HG02763 (cell line): ENCODE results near the gene MGLL.

Experiments
- ATAC-seq: cut with Tn5 transposase; IDR thresholded peaks from one replicate; pipeline ENCODE4 v1.9.1; 2021; ENCODE audit warnings: mild to moderate bottlenecking, moderate library complexity; ENCODE audit not compliant: unreplicated experiment

The MGLL gene

GRCh38 chr3:127760361-127760760 is 62.0 kb downstream of the MGLL start:
- ATAC-seq: no peak

- no peak for ATAC-seq
Measured at GRCh38 chr3:127759826-127760225, 62.5 kb downstream of the MGLL start.

GRCh38 chr3:127758013-127758412 is 64.3 kb downstream of the MGLL start:
- no peak for ATAC-seq

- ATAC-seq: no peak
Measured at GRCh38 chr3:127755305-127755681, 67.0 kb downstream of the MGLL start.

- no peak for ATAC-seq
Measured at GRCh38 chr3:127754411-127755304, 67.7 kb downstream of the MGLL start.

- no peak for ATAC-seq
Measured at GRCh38 chr3:127753898-127754410, 68.4 kb downstream of the MGLL start.

DNA sequence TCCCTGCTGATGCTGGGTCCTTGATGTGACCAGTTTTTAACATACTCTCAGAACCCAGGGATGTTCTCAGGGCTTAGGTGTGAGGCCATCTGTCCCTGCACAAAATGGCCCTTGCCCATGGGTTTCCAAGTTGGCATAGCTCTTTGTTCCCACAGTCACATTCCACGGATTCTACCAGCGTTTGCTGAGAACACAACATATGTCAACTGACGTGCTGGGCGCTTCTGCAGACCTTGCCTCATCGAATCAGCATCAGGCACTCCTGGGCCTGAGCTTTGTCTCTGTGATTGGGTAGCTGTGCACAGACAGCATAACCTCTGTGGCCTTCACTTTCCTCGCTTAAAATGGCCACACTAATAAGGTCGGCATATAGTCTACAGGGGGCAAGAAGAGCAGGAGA is 69.0 kb downstream of the MGLL start:
- ATAC-seq: no peak

- ATAC-seq: no peak
Measured at GRCh38 chr3:127751782-127752181, 70.5 kb downstream of the MGLL start.

- no peak for ATAC-seq
Measured at GRCh38 chr3:127751163-127751621, 71.1 kb downstream of the MGLL start.

GRCh38 chr3:127750226-127751031 is 71.9 kb downstream of the MGLL start:
- ATAC-seq: peak; percentile 24

DNA sequence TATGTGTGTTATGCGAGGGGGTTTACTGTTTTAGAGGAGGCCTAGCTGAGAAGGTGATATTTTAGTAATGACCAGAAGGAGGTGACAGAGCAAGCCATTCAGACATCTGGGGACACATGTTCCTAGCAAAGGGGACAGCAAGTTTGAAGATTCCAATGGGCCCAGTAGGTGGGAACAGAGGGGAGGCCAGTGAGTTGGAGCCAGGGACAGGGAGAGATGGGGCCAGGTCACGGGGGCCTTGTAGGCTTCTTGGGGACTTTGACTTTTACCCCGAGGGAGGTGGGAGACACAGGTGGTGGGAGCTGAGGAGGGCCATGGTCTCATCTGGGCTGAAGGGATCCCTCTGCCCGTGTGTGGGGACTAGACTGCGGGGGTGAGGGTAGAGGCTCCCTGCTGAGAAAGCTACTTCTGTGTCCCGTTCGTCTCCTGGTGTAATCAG is 72.5 kb downstream of the MGLL start:
- no peak for ATAC-seq

GRCh38 chr3:127749361-127749760 is 73.0 kb downstream of the MGLL start:
- no peak for ATAC-seq

DNA sequence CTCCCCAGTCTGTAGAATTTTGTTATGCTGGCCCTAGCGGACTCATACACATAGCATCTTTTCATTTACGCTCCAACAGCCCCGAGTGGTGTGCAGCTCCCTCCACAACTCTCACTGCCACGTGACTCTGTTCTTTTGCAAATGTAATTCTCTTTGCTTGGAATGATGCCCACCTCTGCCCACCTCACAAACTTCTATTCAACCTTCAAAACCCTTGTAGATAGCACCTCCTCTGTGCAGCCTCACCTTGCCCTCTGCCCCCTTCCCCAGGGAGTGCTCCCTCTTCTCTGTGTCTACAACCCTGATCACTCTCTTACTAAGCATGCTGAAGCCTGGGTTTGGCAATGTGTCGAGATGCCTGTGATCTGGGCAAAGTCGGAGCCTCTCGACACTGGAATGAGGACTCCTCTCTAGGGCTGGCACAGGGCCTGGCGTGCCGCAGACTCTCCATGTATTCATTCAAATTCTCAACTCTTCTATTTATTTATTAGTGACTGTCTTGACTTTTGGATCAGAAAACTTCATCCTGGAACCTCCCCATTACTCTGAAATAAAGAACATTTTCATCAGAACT is 73.5 kb downstream of the MGLL start:
- no peak for ATAC-seq

GRCh38 chr3:127747751-127748521 is 74.4 kb downstream of the MGLL start:
- no peak for ATAC-seq

DNA sequence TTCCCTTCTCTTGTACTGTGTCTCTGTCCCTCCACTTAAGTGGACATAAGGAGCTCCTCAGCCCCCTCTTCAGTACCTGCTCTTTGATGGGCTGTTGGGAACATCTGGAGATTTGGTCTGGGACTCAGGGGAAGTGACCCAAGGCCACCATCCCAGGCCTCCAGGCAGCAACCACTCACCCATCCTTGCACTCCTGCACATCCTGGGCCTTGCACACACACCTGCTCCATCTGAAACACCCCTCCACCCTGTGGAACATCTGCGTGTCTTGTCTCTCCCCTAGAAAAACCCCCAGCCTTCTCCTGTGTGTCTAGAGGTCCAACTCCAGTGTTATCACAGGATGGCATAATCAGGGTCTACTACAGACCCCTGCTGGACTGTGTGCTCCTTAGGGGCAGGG is 75.2 kb downstream of the MGLL start:
- ATAC-seq: no peak

DNA sequence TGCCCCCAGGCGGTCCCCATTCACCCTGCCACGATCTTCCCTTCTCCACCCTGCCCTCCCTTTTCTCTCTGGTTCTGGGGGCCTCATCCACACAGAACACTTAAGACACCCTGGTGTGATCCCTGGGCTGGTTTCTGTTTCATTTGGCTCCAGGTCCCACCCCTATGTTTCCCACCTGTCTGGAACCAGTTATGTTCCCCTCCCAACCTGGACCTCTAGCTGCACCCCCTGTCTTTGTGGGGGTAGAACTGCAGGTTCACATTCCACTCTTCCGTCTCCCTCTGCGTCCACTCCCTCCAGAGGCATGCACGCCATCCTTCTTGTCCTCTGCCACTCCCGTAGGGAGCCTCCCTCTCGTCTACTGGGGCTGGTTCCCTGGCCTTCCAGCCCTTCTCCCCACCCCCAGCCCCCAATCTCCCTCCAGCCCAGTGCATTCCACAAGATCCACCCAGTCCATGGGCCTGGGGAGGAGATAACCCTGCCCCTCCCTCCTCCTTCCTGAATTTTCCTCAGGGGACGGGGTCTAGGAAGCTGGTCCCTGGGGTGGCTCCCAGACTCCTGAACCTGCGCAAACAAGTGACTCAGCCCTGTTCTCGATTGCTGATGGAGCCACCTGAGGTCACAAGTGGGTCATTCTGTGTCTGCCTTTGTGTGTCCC is 75.8 kb downstream of the MGLL start:
- no peak for ATAC-seq

GRCh38 chr3:127745656-127746399 is 76.5 kb downstream of the MGLL start:
- no peak for ATAC-seq

DNA sequence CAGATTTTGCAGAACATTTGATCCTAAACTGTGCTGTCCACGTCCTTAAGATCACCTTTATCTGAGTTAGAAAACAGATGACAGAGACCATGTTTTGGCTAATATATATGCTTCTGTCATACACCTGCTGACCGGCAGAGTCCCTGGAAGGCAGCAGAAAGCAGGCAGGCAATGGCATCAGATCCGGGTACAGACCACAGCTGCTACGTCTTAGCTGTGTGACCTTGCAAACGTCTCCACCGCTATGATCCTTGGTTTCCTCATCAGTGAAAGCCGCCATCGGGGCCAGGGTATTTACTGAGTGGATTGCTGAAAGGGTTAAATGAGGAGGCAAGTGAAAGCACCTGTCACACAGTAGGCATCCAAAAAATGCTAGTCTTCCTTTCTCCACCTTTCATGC is 77.4 kb downstream of the MGLL start:
- no peak for ATAC-seq

GRCh38 chr3:127744253-127744815 is 78.0 kb downstream of the MGLL start:
- no peak for ATAC-seq
